HepG2 (cell line): ENCODE data around the gene NELFB. TPM values are rescaled to one million over a fixed set of nuclear protein-coding genes. Genes with fewer than 3 reads are reported as not detected.

Experiments
- AHR ChIP-seq: IDR thresholded peaks from 2 replicates; pipeline ENCODE4 v1.6.1; 2018; ENCODE audit warnings: missing genetic modification reagents, missing compliant biosample characterization
- ATF3 ChIP-seq: sonication (generic); formaldehyde crosslinking; IDR thresholded peaks from 2 replicates; pipeline ENCODE4 v1.4.0; 2020; ENCODE audit warnings: missing genetic modification reagents
- BCL3 ChIP-seq: sonication (generic); formaldehyde crosslinking; IDR thresholded peaks from 2 replicates; pipeline ENCODE4 v1.5.1; 2020; ENCODE audit warnings: mild to moderate bottlenecking, missing genetic modification reagents, moderate library complexity
- FOXK1 ChIP-seq: sonication (generic); formaldehyde crosslinking; IDR thresholded peaks from 2 replicates; pipeline ENCODE4 v1.4.0; 2020; ENCODE audit warnings: low read depth, missing genetic modification reagents, borderline replicate concordance
- HCFC1 ChIP-seq: fragments of 150-350 bp; IDR thresholded peaks from 2 replicates; pipeline ENCODE4 v1.6.1; 2014; ENCODE audit warnings: low read depth, low read length
- HNF4G ChIP-seq, 2 experiments: sonication (generic) in 1 of 2; formaldehyde crosslinking in 1 of 2; IDR thresholded peaks; 2 replicates each; pipeline versions ENCODE4 v1.4.0 to v1.6.1; 2011 to 2020; ENCODE audit warnings: borderline replicate concordance in 2 of 2, low read depth in 2 of 2, mild to moderate bottlenecking in 2 of 2, low read length in 1 of 2, missing genetic modification reagents in 1 of 2, moderate library complexity in 1 of 2
- HNRNPK ChIP-seq: fragments of 200-400 bp; formaldehyde crosslinking; IDR thresholded peaks from 2 replicates; pipeline ENCODE4 v1.6.1; 2018; ENCODE audit warnings: low read length, low read depth, moderate library complexity, mild to moderate bottlenecking; ENCODE audit not compliant: poor library complexity, severe bottlenecking
- NR0B2 ChIP-seq: sonication (generic); formaldehyde crosslinking; IDR thresholded peaks from 2 replicates; pipeline ENCODE4 v1.4.0; 2020; ENCODE audit warnings: mild to moderate bottlenecking, missing genetic modification reagents
- NR2F2 ChIP-seq: IDR thresholded peaks from 2 replicates; pipeline ENCODE4 v1.6.1; 2012; ENCODE audit warnings: low read depth, inconsistent platforms, borderline replicate concordance
- POLR2A ChIP-seq, 2 experiments: IDR thresholded peaks; 2 replicates each; pipeline ENCODE4 v1.6.1; 2011; ENCODE audit warnings: low read depth in 2 of 2, low read length in 2 of 2, mild to moderate bottlenecking in 1 of 2, moderate library complexity in 1 of 2; ENCODE audit not compliant: insufficient read depth in 1 of 2
- POLR2AphosphoS5 ChIP-seq: IDR thresholded peaks from 2 replicates; pipeline ENCODE4 v1.6.1; 2012; ENCODE audit warnings: low read depth, low read length
- REL ChIP-seq: sonication (generic); formaldehyde crosslinking; conservative IDR thresholded peaks from 2 replicates; pipeline ENCODE4 v1.8.0; 2022; ENCODE audit warnings: mild to moderate bottlenecking, missing genetic modification reagents, moderate library complexity
- SALL1 ChIP-seq: sonication (generic); formaldehyde crosslinking; IDR thresholded peaks from 2 replicates; pipeline ENCODE4 v1.8.0; 2022; ENCODE audit warnings: mild to moderate bottlenecking, missing genetic modification reagents
- SIN3B ChIP-seq: fragments of 150-350 bp; IDR thresholded peaks from 2 replicates; pipeline ENCODE4 v1.6.1; 2014; ENCODE audit warnings: low read length
- TOE1 ChIP-seq: sonication (generic); formaldehyde crosslinking; IDR thresholded peaks from 2 replicates; pipeline ENCODE4 v1.4.0; 2020; ENCODE audit warnings: mild to moderate bottlenecking, missing genetic modification reagents
- ZBTB43 ChIP-seq: sonication (generic); formaldehyde crosslinking; conservative IDR thresholded peaks from 2 replicates; pipeline ENCODE4 v1.4.0; 2020; ENCODE audit warnings: missing genetic modification reagents
- ZC3H13 ChIP-seq: sonication (generic); formaldehyde crosslinking; IDR thresholded peaks from 2 replicates; pipeline ENCODE4 v1.8.1; 2023; ENCODE audit warnings: mild to moderate bottlenecking, missing genetic modification reagents, moderate library complexity
- ZFAT ChIP-seq: sonication (generic); formaldehyde crosslinking; conservative IDR thresholded peaks from 2 replicates; pipeline ENCODE4 v1.8.1; 2023; ENCODE audit warnings: missing genetic modification reagents, inconsistent platforms
- ZNF205 ChIP-seq: IDR thresholded peaks from 2 replicates; pipeline ENCODE4 v1.6.1; 2018; ENCODE audit warnings: missing biosample characterization, missing genetic modification reagents
- ZNF563 ChIP-seq: sonication (generic); formaldehyde crosslinking; IDR thresholded peaks from 2 replicates; pipeline ENCODE4 v1.8.0; 2022; ENCODE audit warnings: mild to moderate bottlenecking, moderate library complexity, missing genetic modification reagents
- ZNF564 ChIP-seq: sonication (generic); formaldehyde crosslinking; IDR thresholded peaks from 2 replicates; pipeline ENCODE4 v1.8.1; 2023; ENCODE audit warnings: mild to moderate bottlenecking, missing genetic modification reagents
- ZNF598 ChIP-seq: sonication (generic); formaldehyde crosslinking; IDR thresholded peaks from 2 replicates; pipeline ENCODE4 v1.5.1; 2020; ENCODE audit warnings: mild to moderate bottlenecking, missing genetic modification reagents, borderline replicate concordance
- ZNF749 ChIP-seq: sonication (generic); formaldehyde crosslinking; IDR thresholded peaks from 2 replicates; pipeline ENCODE4 v1.8.0; 2022; ENCODE audit warnings: mild to moderate bottlenecking, missing genetic modification reagents, moderate library complexity, borderline replicate concordance
- ZNF766 ChIP-seq: sonication (generic); formaldehyde crosslinking; IDR thresholded peaks from 2 replicates; pipeline ENCODE4 v1.5.0; 2020; ENCODE audit warnings: missing genetic modification reagents, borderline replicate concordance
- ZNF773 ChIP-seq: sonication (generic); formaldehyde crosslinking; IDR thresholded peaks from 2 replicates; pipeline ENCODE4 v1.4.0; 2020; ENCODE audit warnings: missing genetic modification reagents, borderline replicate concordance
- ZNF839 ChIP-seq: sonication (generic); formaldehyde crosslinking; IDR thresholded peaks from 2 replicates; pipeline ENCODE4 v1.4.0; 2020; ENCODE audit warnings: missing genetic modification reagents, mild to moderate bottlenecking, borderline replicate concordance
- ZSCAN20 ChIP-seq: sonication (generic); formaldehyde crosslinking; IDR thresholded peaks from 2 replicates; pipeline ENCODE4 v1.4.0; 2020; ENCODE audit warnings: missing genetic modification reagents, mild to moderate bottlenecking, borderline replicate concordance
- ZSCAN29 ChIP-seq: sonication (generic); formaldehyde crosslinking; conservative IDR thresholded peaks from 2 replicates; pipeline ENCODE4 v1.4.0; 2020; ENCODE audit warnings: mild to moderate bottlenecking, missing genetic modification reagents
- polyA plus RNA-seq, 8 experiments: library from polyadenylated mRNA; depleted of rRNA in 3 of 8; stranded (reverse) in 7 of 8; unstranded in 1 of 8; fragments of >200 nt; fragmentation: Illumina TruSeq in 4 of 8; extraction: Trizol in 4 of 8; gene quantifications; 2 replicates each; pipeline versions ENCODE4 v1.2.1 to v1.2.3, GENCODE V29; 2011 to 2016; ENCODE audit warnings: low read depth in 4 of 8, missing spikeins in 1 of 8, mixed read lengths in 1 of 8; ENCODE audit not compliant: insufficient read depth in 1 of 8
- total RNA-seq, 5 experiments: library from RNA; depleted of rRNA; stranded (reverse); fragments of >200 nt; fragmentation: Illumina TruSeq; extraction: Trizol; gene quantifications; 2 replicates each; pipeline ENCODE4 v1.2.3, GENCODE V29; 2016; ENCODE audit warnings: low read depth in 1 of 5

Gene NELFB
- total and polyA plus RNA-seq, 2 of the 13 experiments (the other 11 are each of a cell fraction or from before 2014, with no cell fraction given): 26.5 to 45.8 TPM

GRCh38 chr9:137218754-137219271 lies 36.3 kb upstream of the NELFB start (continued):
- TF ChIP-seq HCFC1 (no peak), ZFAT (CRISPR knock-in tag) (no peak), BCL3 (no peak), REL (0 out of 2 replicates have a peak, but pooled peaks have one; percentile 19), ZSCAN29 (CRISPR knock-in tag) (no peak), ZNF839 (CRISPR knock-in tag) (no peak; the same call in 1 of the 2 replicates), TOE1 (CRISPR knock-in tag) (no peak), ZNF598 (no peak), ZBTB43 (CRISPR knock-in tag) (no peak), ZNF766 (CRISPR knock-in tag) (no peak), ZNF749 (CRISPR knock-in tag) (peak; percentile 51; the same call in 1 of the 2 replicates), SALL1 (CRISPR knock-in tag) (peak; percentile 66), ZNF563 (CRISPR knock-in tag) (no peak), AHR (CRISPR knock-in tag) (0 out of 2 replicates have a peak, but pooled peaks have one; percentile 69), ZNF205 (CRISPR knock-in tag) (no peak), ZSCAN20 (no peak), HNF4G (IDR thresholded peaks at IDR 0.05; ENCODE audit: borderline replicate concordance, low read depth, low read length) (no peak), HNF4G (CRISPR knock-in tag; IDR thresholded peaks at IDR 0.05; ENCODE audit: borderline replicate concordance, low read depth) (no peak), SIN3B (no peak), POLR2AphosphoS5 (peak; percentile 55), NR2F2 (no peak), ATF3 (peak; percentile 47; the same call in 1 of the 2 replicates), NR0B2 (CRISPR knock-in tag) (no peak), ZNF773 (CRISPR knock-in tag) (no peak), ZC3H13 (peak; percentile 86), POLR2A (IDR thresholded peaks at IDR 0.05; ENCODE audit: insufficient read depth in 1 of 2, low read depth in 2 of 2, low read length in 2 of 2) (no peak; a peak in 1 of 4 replicates), ZNF564 (no peak), HNRNPK (no peak), FOXK1 (CRISPR knock-in tag) (0 out of 2 replicates have a peak, but pooled peaks have one; percentile 35)
